IMR-90 (cell line): Measurements from ENCODE around the gene CEACAM7. TPM values are rescaled to one million over a fixed set of nuclear protein-coding genes. Genes with fewer than 3 reads are reported as not detected.

ENCODE experiments used
- ATAC-seq: fragments of 200-7000 bp; cut with Tn5 transposase; 2 replicates; pipeline ENCODE4 v1.9.1; 2020; ENCODE audit warnings: low read depth, mild to moderate bottlenecking, moderate library complexity
- BruUV-seq: library from RNA; stranded (reverse); fragments of 400-500 nt; replicated peaks from 2 replicates; lab custom pipeline; 2021; lab: Mats Ljungman, UMichigan
- CTCF ChIA-PET: fragments of 300-600 bp; formaldehyde crosslinking; extraction: SDS; loops from one replicate; lab custom pipeline; 2021; ENCODE audit warnings: antibody characterized with exemption; lab: Yijun Ruan, JAX
- POLR2A ChIA-PET: fragments of 300-600 bp; sonication (Branson Sonifier 250); formaldehyde crosslinking; loops from one replicate; lab custom pipeline; 2022; ENCODE audit warnings: antibody characterized with exemption; ENCODE audit not compliant: unreplicated experiment; lab: Charles Lee
- DNase-seq: peaks from one replicate; pipeline ENCODE4 v3.0.0; 2013
- H2AFZ ChIP-seq: replicated peaks from 2 replicates; pipeline ENCODE3; 2013; ENCODE audit warnings: low read length, mild to moderate bottlenecking; ENCODE audit not compliant: poor library complexity
- H2AK5ac ChIP-seq: 2 replicates; pipeline ENCODE4 v1.6.1; 2013; ENCODE audit warnings: low read depth, low read length, inconsistent platforms
- H2AK9ac ChIP-seq: replicated peaks from 2 replicates; pipeline ENCODE3; 2013; ENCODE audit warnings: mild to moderate bottlenecking, low read depth, low read length, moderate library complexity; ENCODE audit not compliant: poor library complexity
- H2BK120ac ChIP-seq: 2 replicates; pipeline ENCODE4 v1.6.1; 2013; ENCODE audit warnings: low read depth, low read length, inconsistent platforms
- H2BK15ac ChIP-seq: 3 replicates; pipeline ENCODE4 v1.6.1; 2013; ENCODE audit warnings: low read depth, low read length, inconsistent platforms
- H2BK20ac ChIP-seq: 2 replicates; pipeline ENCODE4 v1.6.1; 2013; ENCODE audit warnings: low read depth, mild to moderate bottlenecking, inconsistent platforms, low read length, moderate library complexity
- H2BK5ac ChIP-seq: 2 replicates; pipeline ENCODE4 v1.6.1; 2013; ENCODE audit warnings: mild to moderate bottlenecking, low read depth, low read length, inconsistent platforms; ENCODE audit not compliant: poor library complexity, severe bottlenecking
- H3K14ac ChIP-seq: replicated peaks from 2 replicates; pipeline ENCODE4 v1.6.1; 2013; ENCODE audit warnings: low read depth, low read length, inconsistent platforms
- H3K18ac ChIP-seq: 2 replicates; pipeline ENCODE4 v1.6.1; 2013; ENCODE audit warnings: low read depth, low read length, control low read depth
- H3K23ac ChIP-seq: 2 replicates; pipeline ENCODE4 v1.6.1; 2013; ENCODE audit warnings: low read depth, low read length, inconsistent platforms
- H3K27ac ChIP-seq: 2 replicates; pipeline ENCODE4 v1.5.1; 2013; ENCODE audit warnings: mild to moderate bottlenecking, control low read depth, low read length; ENCODE audit not compliant: insufficient read depth
- H3K27me3 ChIP-seq: 2 replicates; pipeline ENCODE4 v1.6.1; 2013; ENCODE audit warnings: low read length; ENCODE audit not compliant: control insufficient read depth, insufficient read depth
- H3K36me3 ChIP-seq: 2 replicates; pipeline ENCODE4 v1.6.1; 2013; ENCODE audit warnings: low read length, mixed read lengths; ENCODE audit not compliant: control insufficient read depth, insufficient read depth
- H3K4ac ChIP-seq: 2 replicates; pipeline ENCODE4 v1.6.1; 2013; ENCODE audit warnings: low read depth, low read length, inconsistent platforms
- H3K4me1 ChIP-seq: 2 replicates; pipeline ENCODE4 v1.6.1; 2013; ENCODE audit warnings: low read length, mixed read lengths; ENCODE audit not compliant: control insufficient read depth, insufficient read depth
- H3K4me2 ChIP-seq: 2 replicates; pipeline ENCODE4 v1.6.1; 2013; ENCODE audit warnings: low read depth, mild to moderate bottlenecking, control low read depth, low read length, moderate library complexity
- H3K4me3 ChIP-seq: 2 replicates; pipeline ENCODE4 v1.5.1; 2013; ENCODE audit warnings: low read depth, mild to moderate bottlenecking, control low read depth, low read length, moderate library complexity; ENCODE audit not compliant: insufficient read depth
- H3K56ac ChIP-seq: 2 replicates; pipeline ENCODE4 v1.6.1; 2013; ENCODE audit warnings: low read length, inconsistent platforms; ENCODE audit not compliant: insufficient read depth; ENCODE audit errors: extremely low read depth
- H3K79me1 ChIP-seq, 2 experiments: 2 replicates each; pipeline ENCODE4 v1.6.1; 2013; ENCODE audit warnings: low read length in 2 of 2, inconsistent platforms in 1 of 2, low read depth in 1 of 2
- H3K9ac ChIP-seq: 2 replicates; pipeline ENCODE4 v1.6.1; 2013; ENCODE audit warnings: low read depth, low read length, control low read depth
- H3K9me1 ChIP-seq: 2 replicates; pipeline ENCODE4 v1.6.1; 2013; ENCODE audit warnings: low read length, inconsistent platforms; ENCODE audit not compliant: insufficient read depth
- H3K9me3 ChIP-seq: 2 replicates; pipeline ENCODE4 v1.6.1; 2013; ENCODE audit warnings: low read length; ENCODE audit not compliant: control insufficient read depth, insufficient read depth
- H4K20me1 ChIP-seq: 2 replicates; pipeline ENCODE4 v1.6.1; 2013; ENCODE audit warnings: low read length, inconsistent platforms; ENCODE audit not compliant: insufficient read depth
- H4K5ac ChIP-seq: 2 replicates; pipeline ENCODE4 v1.6.1; 2013; ENCODE audit warnings: mild to moderate bottlenecking, low read depth, low read length, control low read depth
- H4K8ac ChIP-seq, 2 experiments: 2 replicates each; pipeline ENCODE4 v1.6.1; 2013; ENCODE audit warnings: low read depth in 2 of 2, low read length in 2 of 2, control low read depth in 1 of 2, inconsistent platforms in 1 of 2
- H4K91ac ChIP-seq: 2 replicates; pipeline ENCODE4 v1.6.1; 2013; ENCODE audit warnings: low read depth, low read length, inconsistent platforms; ENCODE audit not compliant: insufficient read depth
- BHLHE40 ChIP-seq: fragments of 150-350 bp; IDR thresholded peaks from 2 replicates; pipeline ENCODE4 v1.6.1; 2016; ENCODE audit warnings: mild to moderate bottlenecking, low read depth, low read length
- CEBPB ChIP-seq: IDR thresholded peaks from 2 replicates; pipeline ENCODE4 v1.6.1; 2012; ENCODE audit warnings: low read depth, low read length, improper control_type of control experiment
- MAFK ChIP-seq: IDR thresholded peaks from 2 replicates; pipeline ENCODE4 v1.6.1; 2012; ENCODE audit warnings: low read depth, low read length, improper control_type of control experiment
- MXI1 ChIP-seq: IDR thresholded peaks from 2 replicates; pipeline ENCODE4 v1.6.1; 2012; ENCODE audit warnings: low read depth, mild to moderate bottlenecking, low read length, moderate library complexity, borderline replicate concordance
- RAD21 ChIP-seq: IDR thresholded peaks from 2 replicates; pipeline ENCODE4 v1.6.1; 2012; ENCODE audit warnings: low read length, improper control_type of control experiment
- RFX5 ChIP-seq: IDR thresholded peaks from 2 replicates; pipeline ENCODE4 v1.8.0; 2012; ENCODE audit warnings: low read depth, mild to moderate bottlenecking, low read length, moderate library complexity
- USF2 ChIP-seq: fragments of 150-350 bp; IDR thresholded peaks from 2 replicates; pipeline ENCODE4 v1.6.1; 2017; ENCODE audit warnings: mild to moderate bottlenecking, antibody characterized with exemption, low read length, low read depth
- WGBS, 2 experiments: methylation state at CpG; one replicate each; pipeline versions ENCODE4 v1.1.5 to v1.1.7; 2013; ENCODE audit warnings: missing lambda C conversion rate in 2 of 2; ENCODE audit not compliant: insufficient read length in 1 of 2; ENCODE audit errors: extremely low coverage in 2 of 2; 5-methylcytosine and 5-hydroxymethylcytosine counted together
- dilution Hi-C: fragments of 300-500 bp; cut with HindIII; formaldehyde crosslinking; loops from one replicate; pipeline ENCODE4 v1.14.3; 2018; ENCODE audit warnings: low sequenced_read_pairs; ENCODE audit not compliant: unreplicated experiment
- in situ Hi-C: fragments of 300-500 bp; cut with MboI; formaldehyde crosslinking; loops from 3 replicates; pipeline ENCODE4 v1.14.3; 2019; ENCODE audit warnings: low sequenced_read_pairs, inconsistent platforms, mixed read lengths
- intact Hi-C: fragments of 100-400 bp; cut with micrococcal nuclease; formaldehyde crosslinking; loops from 2 replicates; pipeline ENCODE4 v1.10.0; 2022
- polyA plus RNA-seq, 3 experiments: library from polyadenylated mRNA; depleted of rRNA; stranded (reverse); fragments of >200 nt; gene quantifications; 2 replicates each; pipeline ENCODE4 v1.2.3, GENCODE V29; 2012; ENCODE audit warnings: low replicate concordance in 1 of 3
- total RNA-seq: library from RNA; depleted of rRNA; stranded (reverse); fragments of >200 nt; gene quantifications from 2 replicates; pipeline ENCODE4 v1.2.3, GENCODE V29; 2012

CEACAM7 gene
- total and polyA plus RNA-seq, 2 of the 4 experiments (the other 2 are of a cell fraction), result not detected

DNA sequence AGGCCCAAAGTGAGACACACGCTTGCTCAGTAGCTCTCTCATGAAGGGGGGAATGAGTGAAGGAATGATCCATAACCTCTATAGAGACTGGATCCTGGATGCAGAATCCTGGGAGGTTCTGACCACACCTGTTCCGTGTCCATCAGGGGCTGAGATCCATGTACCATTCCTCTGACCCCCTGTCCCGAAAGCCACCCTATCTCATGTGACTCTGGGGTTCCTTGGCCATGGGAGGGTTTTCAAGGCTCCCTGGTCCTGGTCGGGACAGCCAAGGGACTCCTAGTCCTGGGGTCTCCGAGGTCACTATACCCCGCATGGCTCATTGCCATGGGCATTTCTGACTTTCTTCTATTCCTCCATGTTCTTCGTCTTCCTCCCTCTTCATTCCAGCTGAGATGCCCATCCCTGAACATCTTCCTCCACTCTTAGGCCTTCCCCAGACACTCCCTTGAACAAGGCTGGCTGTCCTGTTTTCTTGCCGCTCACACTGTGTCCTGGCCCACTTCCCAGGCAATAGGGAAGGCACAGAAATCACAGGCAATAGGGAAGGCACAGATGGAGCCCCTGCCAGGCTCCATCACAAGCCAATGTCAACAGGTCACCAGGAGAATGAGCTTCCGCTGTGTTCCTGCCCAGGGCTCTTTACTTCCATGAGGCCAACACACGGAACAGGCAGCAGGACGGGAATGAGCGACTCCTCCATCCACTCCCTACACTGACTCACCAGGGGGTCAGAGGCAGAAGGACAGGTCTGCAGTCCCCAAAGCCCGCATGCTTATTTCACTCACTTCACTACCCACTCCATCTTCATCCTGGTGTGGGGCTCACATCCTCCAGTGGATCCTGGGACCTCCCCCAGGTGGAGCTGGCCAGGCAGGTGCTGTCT lies 23.5 kb upstream of the CEACAM7 start:
- H3K9me1 ChIP-seq, result no peaks in the 10 kb centered on the region
- DNase-seq (no peak), ATAC-seq (no peak)
- H3K23ac ChIP-seq, result no peak overlapping the region
- ChIA-PET POLR2A (no interaction called here), CTCF (no interaction called here)
- no peak overlapping the region for H3K4me2 ChIP-seq
- no peak overlapping the region for H3K27ac ChIP-seq
- no peak overlapping the region for H3K18ac ChIP-seq
- H2BK120ac ChIP-seq, result no peak overlapping the region
- dilution Hi-C loops (no loop called here), intact Hi-C loops (no loop called here), in situ Hi-C loops (no loop called here)
- 14% methylated on average over 1 of the region's 13 CpGs; no CpG with 5 or more reads in 1 of the 2 experiments for WGBS, 2 experiments
- H3K56ac ChIP-seq, result no peak overlapping the region
- no peaks in the 10 kb centered on the region for H3K79me1 ChIP-seq
- no peak overlapping the region for H3K14ac ChIP-seq
- H4K20me1 ChIP-seq, result no peaks in the 10 kb centered on the region
- no peak overlapping the region for H2AK5ac ChIP-seq
- no peaks in the 10 kb centered on the region for H3K36me3 ChIP-seq
- H4K5ac ChIP-seq, result no peak overlapping the region
- H2BK20ac ChIP-seq, result no peak overlapping the region
- no peaks in the 10 kb centered on the region for H3K4me1 ChIP-seq
- H4K8ac ChIP-seq, result no peak overlapping the region
- H2BK15ac ChIP-seq, result no peak overlapping the region
- H3K4ac ChIP-seq, result no peak overlapping the region
- no peak overlapping the region for H4K91ac ChIP-seq
- H2AFZ ChIP-seq, result no peak overlapping the region
- no peaks in the 10 kb centered on the region; the same call in 1 of the 2 replicates for H3K27me3 ChIP-seq
- no TSS peak for BruUV-seq
- H3K9ac ChIP-seq, result no peak overlapping the region
- H3K4me3 ChIP-seq, result no peak overlapping the region
- no peaks in the 10 kb centered on the region for H3K9me3 ChIP-seq
- H2BK5ac ChIP-seq, result no peak overlapping the region
- no peak for TF ChIP-seq BHLHE40
- TF ChIP-seq MXI1, result no peak
- no peak for TF ChIP-seq MAFK
- TF ChIP-seq RAD21, result no peak
- TF ChIP-seq RFX5, result no peak
- TF ChIP-seq CEBPB, result no peak
- no peak for TF ChIP-seq USF2
- no peak overlapping the region for H2AK9ac ChIP-seq
